ENCODE results near the gene GPC1. TPM values are rescaled to one million over a fixed set of nuclear protein-coding genes. Genes with fewer than 3 reads are reported as not detected.
"Not testable (repeated sequence)": the region's sequence is repeated elsewhere in the genome, so short reads cannot be mapped to it uniquely, and the experiment has no call there.

The GPC1 gene
- total RNA-seq, 1 donor: 1.9 TPM

- no peak for DNase-seq (ENCODE audit: low read depth in 2 of 3, low spot score in 2 of 3)
Observed at GRCh38 chr2:240494194-240494793, 58.8 kb downstream of the GPC1 start.

DNA sequence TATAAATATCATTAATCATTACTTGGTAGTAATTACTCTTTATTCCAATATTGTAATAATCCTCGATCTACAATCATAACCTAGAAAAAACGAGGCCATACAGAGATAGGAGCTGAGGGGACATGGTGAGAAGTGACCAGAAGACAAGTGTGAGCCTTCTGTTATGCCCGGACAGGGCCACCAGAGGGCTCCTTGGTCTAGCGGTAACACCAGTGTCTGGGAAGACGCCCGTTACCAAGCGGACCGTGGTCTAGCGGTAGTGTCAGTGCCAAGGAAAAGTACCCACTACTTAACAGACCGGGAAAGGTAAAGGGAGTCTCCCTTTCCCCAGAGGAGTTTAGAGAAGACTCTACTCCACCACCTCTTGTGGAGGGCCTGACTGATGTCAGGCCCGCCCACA, 59.5 kb downstream of the GPC1 start:
- not testable (repeated sequence) for DNase-seq (ENCODE audit: low read depth in 2 of 3, low spot score in 2 of 3)

GRCh38 chr2:240497082-240497481, 61.6 kb downstream of the GPC1 start:
- DNase-seq (ENCODE audit: low read depth in 2 of 3, low spot score in 2 of 3): not testable (repeated sequence)

- no peak for DNase-seq (ENCODE audit: low read depth in 2 of 3, low spot score in 2 of 3)
Observed at GRCh38 chr2:240498171-240498957, 62.9 kb downstream of the GPC1 start.

DNA sequence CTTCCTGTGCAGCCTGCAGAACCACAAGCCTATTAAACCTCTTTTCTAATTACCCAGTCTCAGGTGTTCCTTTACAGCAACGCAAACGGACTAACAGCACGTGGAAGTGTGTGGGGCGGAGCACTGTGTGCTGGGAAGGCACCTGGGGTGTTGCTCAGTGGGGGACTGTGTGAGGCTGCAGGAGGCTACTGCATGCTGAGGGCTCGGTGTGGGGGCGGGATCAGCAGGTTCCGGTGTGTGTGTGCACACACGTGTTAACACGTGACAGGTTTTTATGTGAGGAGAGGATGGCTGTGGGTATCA, 63.4 kb downstream of the GPC1 start:
- no peak for DNase-seq (ENCODE audit: low read depth in 2 of 3, low spot score in 2 of 3)

- DNase-seq (ENCODE audit: low read depth in 2 of 3, low spot score in 2 of 3): no peak
Observed at GRCh38 chr2:240499309-240500301, 64.1 kb downstream of the GPC1 start.

DNA sequence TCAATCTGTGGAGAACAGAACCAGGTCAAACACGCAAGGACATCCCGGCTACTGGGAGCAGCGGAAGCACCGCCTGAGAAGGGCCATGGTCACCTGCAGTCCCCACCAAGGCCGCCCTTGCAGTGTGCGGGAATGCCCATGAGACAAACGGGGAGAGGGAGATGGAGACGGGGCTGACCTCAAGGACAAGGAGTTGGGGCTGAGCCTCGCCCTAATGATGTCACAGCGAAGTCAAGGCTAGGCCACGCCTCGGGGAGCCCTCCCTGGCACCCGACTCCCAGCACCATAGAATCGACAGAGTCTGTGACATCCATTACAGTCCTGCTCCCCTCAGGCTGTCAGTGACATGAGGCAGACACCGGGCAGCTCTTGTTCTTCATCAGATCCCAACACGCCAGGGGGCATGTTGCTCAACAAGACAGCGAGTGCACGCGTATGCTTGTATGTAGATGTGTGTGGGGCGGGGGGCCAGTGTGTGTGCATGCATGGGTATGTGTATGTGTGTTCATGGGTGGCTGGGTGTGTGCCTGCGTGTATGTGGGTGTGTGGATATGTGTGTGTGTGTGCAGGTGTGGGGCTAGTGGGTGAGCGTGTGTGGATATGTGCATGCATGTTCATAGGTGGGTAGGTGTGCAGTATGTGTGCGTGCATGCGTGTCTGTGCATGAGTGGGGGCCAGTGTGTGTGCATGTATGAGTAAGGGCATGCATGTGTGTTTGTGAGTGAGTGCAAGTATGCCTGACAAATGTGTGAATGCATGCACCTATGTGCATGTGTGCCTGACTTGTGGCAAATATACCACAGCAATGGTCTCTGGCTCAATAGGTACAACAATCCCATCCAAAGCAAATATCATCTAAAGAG, 65.3 kb downstream of the GPC1 start:
- DNase-seq (ENCODE audit: low read depth in 2 of 3, low spot score in 2 of 3): no peak

DNA sequence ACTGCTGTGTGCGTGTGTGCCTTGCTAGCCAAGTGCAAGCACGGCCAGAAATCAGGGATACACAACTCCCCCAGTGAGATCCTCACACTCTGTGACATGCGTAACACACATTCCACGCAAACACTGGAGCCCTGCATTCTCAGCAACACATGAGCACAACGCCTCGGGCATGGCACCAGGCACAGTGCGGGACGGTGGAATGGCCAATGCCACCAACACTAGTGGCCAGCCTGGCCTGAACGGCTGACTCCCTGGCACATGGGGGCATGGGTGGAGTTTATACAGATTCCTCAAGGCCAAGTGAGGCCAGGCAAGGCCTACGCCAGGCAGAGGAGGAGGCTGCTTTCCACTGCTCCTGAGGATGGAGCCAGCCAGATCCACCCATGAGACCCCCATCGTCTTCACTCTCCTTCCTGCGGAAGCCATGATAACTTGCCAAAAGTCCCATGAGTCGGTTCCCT, 66.1 kb downstream of the GPC1 start:
- no peak for DNase-seq (ENCODE audit: low read depth in 2 of 3, low spot score in 2 of 3)

DNA sequence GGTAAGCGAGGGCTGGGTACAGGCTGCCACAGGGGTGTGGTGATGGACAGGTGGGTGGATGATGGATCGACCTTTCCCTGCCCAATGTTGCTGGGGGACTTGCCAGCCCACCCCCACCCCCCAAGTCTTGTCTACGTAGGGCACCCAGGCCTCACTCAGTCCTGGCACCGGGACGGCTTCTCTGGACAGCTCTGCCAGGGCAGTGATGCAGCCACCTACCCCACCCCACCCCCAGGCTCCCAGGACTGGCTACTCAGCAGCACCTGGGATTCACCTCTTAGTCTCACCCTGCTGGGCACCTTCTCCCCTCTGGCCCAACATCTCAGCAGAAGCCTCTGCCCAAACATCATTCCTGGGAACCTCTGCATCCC, 66.6 kb downstream of the GPC1 start:
- no peak for DNase-seq (ENCODE audit: low read depth in 2 of 3, low spot score in 2 of 3)

- no peak for DNase-seq (ENCODE audit: low read depth in 2 of 3, low spot score in 2 of 3)
Observed at GRCh38 chr2:240502430-240503121, 67.1 kb downstream of the GPC1 start.

DNA sequence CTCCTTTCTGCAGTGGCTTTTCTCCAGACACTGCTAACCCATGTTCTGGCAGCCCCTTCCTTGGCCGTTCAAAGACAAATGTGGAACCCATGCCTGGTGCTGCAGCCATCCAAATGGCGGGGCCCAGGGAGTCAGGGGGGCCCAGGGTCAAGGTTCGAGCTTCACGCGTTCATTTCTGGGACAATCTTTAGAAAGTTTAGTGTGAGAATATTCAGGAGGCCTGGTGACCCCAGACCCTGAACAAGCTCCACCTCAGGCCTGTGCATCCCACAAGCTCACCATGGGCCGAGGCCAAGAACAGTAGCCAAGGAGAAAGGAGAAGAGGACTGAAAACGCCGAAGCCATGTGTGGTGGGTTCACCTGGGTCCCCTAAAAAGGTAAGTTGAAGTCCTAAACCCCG, 67.9 kb downstream of the GPC1 start:
- DNase-seq (ENCODE audit: low read depth in 2 of 3, low spot score in 2 of 3): no peak

GRCh38 chr2:240503848-240504247, 68.4 kb downstream of the GPC1 start:
- DNase-seq (ENCODE audit: low read depth in 2 of 3, low spot score in 2 of 3): no peak

- DNase-seq (ENCODE audit: low read depth in 2 of 3, low spot score in 2 of 3): no peak
Observed at GRCh38 chr2:240505910-240506309, 70.4 kb downstream of the GPC1 start.

DNA sequence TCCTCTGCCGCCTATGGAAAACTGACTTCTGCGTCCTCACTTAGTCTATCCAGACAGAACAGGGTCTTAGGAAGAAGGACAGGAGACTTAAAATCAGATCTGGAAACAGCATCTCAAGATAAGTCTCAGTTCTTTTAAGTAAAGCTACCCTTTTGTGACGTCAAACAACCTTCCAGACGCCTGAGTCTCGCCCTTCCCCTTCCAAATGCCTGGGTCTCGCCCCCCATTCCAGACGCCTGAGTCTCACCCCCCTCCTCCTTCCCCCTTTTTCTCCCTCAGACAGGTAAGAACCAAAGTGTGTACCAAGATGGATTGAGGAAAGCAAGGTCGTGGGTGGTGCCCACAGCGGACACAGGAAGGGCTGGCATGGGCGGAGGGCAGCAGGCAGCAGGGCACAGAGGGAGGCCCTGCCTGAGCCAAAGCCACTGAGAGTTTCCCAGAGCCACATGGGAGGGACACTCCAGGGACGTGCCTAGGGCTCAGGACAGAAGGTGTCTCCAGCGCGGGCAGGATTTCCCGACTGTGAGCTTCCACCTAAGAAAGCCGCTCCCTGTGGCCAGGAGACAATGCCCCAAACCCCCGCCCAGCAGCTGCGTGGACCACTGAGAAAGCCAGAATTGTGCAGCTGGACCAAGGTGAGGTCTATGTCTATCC, 71.1 kb downstream of the GPC1 start:
- no peak for DNase-seq (ENCODE audit: low read depth in 2 of 3, low spot score in 2 of 3)

- DNase-seq (ENCODE audit: low read depth in 2 of 3, low spot score in 2 of 3): no peak
Observed at GRCh38 chr2:240507060-240507777, 71.8 kb downstream of the GPC1 start.

GRCh38 chr2:240507778-240508251, 72.4 kb downstream of the GPC1 start:
- DNase-seq (ENCODE audit: low read depth in 2 of 3, low spot score in 2 of 3): no peak

DNA sequence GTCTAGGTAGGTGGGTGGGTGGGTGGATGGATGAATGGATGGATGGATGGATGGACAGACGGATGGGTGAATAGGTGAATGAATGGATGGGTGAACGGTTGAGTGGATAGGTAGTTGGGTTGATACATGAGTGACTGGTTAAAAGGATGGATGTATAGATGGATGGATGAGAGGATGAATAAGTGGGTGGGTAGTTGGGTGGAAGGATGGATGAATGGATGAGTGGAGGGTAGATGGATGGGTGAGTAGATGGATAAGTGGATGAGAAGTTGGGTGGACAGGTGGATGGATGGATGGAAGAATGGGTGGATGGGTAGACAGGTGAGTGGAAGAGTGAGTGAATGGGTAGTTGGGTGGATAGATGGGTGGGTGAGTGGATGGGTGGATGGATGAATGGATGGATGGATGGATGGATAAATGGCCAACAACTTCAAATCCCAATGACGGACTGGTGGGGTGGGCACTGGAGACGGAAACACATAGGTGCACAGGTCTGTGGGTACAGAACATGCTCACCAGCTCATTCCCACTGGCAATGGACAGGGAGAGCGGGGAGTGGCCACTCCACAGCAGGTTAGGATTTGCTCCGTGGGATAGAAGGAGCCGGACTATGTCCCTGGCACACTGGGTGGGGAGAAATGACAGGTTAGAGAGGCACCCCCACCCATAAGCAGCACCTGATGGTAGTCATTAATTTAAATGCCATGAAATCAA, 73.5 kb downstream of the GPC1 start:
- DNase-seq (ENCODE audit: low read depth in 2 of 3, low spot score in 2 of 3): no peak

Data from hematopoietic multipotent progenitor cell (in vitro differentiated cells).